Dedifferentiated amniotic fluid mesenchymal stem cell (primary cell): Measurements from ENCODE around the gene ADAT3.

ENCODE experiments used
- DNase-seq: peaks from one replicate; pipeline ENCODE4 v3.0.0-alpha.2; 2016; ENCODE audit errors: extremely low spot score

The ADAT3 gene

DNA sequence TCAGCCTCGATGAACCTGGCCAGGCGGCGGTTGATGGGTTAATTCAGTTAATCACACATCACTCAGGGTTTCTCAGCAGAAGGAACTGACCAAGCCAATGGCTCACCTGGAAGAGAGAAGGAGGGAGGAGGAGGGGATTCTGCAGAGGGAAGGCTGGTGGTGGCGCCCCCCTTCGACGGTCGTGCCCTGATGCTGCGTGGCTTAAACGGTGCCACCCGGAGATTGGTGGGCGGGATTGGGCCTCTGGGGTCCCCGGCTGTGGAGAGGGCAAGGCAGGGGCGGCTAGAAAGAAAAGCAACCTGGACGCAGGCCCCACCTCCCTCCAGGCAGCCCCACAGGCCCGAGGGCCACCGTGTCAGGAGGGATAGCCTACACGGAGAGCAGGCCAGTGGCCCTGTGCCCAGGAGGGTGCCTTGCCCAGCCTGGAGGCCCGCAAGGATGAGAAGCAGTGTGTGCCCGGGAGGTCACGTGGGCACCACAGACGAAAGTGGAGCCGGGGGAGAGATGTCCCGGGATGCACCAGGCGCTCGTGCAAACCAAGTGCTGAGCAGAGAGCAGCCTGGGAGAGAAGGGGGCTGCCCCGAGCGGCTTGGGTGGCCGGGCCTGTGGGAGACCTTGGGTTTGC is 51.8 kb downstream of the ADAT3 start:
- no peak for DNase-seq

DNA sequence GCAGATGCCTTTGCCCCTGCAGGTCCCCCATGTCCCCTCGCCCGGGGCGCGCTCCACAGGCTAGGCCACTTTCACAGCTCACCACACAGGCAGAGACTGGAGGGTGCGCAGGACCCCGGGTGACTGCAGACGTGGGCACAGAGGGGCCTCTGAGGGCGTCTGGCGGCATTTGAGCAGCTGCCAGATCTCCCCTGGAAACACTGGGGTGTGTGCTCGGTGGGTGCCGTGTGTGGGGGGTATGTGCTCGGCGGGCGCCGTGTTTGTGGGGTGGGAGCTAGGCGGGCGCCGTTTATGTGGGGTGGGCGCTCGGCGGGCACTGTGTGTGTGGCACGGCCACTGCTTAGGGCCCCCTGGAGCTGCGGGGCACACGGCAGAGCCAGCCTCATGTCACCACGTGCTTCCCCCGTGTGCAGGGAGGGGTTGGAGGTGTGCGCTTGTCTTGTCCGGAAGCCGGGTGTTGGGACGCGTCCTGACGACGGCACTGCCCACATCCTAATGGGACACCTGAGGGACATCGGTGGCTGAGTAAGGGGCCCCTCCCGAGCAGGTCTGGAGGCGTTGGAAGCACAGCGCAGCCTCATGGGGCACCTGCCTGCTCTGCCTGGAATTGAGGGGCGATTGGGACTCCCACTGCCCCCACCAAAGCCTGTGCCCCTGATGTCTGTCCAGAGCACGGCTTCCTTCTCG is 52.5 kb downstream of the ADAT3 start:
- DNase-seq: no peak

DNA sequence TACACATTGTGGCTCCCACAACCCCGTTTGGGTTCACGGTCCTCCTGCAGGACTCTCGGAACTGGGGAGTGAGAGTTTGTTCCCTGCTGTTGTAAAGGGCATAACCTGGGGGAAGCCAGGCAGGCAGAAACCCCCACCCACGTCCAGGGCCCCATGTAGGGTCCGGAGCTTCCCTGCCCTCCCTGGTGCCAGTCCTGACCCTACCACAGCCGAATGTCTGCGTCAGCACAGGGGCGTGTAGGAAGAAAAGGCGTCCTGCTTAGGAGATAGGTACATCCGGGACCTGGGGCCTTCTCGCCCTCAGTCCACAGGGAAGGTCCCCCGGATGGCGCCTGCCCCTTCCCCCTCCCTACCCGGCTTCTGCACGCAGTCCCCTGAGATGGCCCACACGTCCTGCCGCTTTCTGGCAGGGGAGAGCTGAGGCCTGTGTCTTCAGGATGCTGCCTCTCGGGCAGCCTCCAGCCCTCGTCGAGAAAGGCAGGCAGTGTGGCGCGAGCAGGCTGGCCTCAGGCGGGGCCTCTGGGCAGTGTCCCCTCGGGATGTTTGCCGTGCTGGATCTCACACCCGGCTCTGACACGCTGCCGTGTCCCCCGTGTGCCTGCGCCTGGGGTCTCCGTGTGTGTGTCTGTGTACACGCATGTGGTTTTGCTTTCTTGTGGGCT is 54.9 kb downstream of the ADAT3 start:
- no peak for DNase-seq

DNA sequence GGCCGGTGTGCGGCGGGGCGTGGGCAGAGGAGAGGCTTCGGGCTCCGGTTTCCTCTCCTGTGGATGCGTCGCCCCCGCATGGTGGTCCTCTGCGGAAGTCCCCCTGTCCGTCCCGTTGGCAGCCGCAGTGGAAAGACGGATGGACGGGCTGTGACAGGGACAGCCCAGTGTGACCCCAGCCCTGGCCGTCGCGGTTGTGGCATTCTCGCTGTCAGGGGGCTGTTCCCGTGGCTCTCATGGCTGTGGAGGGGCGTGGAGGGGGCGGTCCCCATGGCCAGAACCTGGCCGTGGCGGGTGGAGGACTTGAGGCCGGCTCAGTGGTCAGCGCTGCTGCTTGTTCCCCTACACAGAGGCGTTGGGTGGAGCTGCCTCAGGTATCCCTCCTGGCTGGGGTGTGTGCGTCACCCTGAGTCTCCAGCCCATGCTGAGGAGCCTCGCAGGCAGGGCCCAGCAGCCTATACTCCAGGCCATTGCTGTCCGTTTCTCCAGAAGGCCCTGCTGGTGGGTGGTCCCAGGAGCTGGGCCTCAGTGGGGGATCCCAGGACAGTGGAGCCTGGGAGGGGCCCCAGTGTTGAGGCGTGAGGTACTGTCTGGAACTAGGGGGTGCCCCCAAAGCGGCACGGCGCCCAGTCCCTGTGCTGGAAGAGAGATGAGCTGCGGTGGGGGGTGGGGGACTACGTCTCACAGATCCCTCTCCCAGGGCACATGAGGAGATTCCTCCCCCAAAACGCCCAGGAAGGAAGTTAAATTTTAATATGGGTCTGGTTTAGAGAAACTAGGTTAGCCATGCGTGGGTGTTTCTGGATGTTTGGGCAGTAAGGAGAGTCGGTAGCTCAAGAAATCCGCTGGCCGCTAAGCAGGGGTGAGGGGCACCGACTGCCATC is 56.0 kb downstream of the ADAT3 start:
- DNase-seq: no peak

DNA sequence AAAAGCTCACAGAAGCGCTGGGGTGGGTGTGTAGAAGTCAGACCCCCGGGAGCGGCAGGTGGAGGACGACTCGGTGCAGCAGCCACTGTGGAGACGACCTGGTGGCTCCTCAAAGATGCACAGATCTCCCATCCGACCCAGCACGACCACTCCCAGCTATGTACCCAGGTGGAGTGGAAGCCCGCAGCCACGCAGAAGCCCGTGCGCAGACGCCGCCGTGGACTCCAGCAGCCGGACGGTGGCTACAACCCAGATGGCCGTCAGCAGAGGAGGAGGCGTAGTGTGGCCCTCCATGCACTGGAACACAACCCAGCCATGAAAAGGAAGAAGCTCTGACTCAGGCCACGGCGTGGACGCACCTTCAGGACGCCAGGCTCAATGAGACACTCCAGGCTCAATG is 57.5 kb downstream of the ADAT3 start:
- no peak for DNase-seq
